Glomerular endothelial cell (primary cell): ENCODE measurements around the gene RCBTB2. TPM values are rescaled to one million over a fixed set of nuclear protein-coding genes. Genes with fewer than 3 reads are reported as not detected.

ENCODE experiments used
- DNase-seq: peaks from one replicate; pipeline ENCODE4 v3.0.0-alpha.2; 2011; ENCODE audit warnings: low read depth, low spot score; ENCODE audit errors: extremely low read depth
- total RNA-seq: library from RNA; depleted of rRNA; stranded (reverse); fragments of >200 nt; gene quantifications from 2 replicates; pipeline ENCODE4 v1.2.3, GENCODE V29; 2015

Gene RCBTB2
- total RNA-seq, 1 donor from 2014 or later: 7.6 TPM

DNA sequence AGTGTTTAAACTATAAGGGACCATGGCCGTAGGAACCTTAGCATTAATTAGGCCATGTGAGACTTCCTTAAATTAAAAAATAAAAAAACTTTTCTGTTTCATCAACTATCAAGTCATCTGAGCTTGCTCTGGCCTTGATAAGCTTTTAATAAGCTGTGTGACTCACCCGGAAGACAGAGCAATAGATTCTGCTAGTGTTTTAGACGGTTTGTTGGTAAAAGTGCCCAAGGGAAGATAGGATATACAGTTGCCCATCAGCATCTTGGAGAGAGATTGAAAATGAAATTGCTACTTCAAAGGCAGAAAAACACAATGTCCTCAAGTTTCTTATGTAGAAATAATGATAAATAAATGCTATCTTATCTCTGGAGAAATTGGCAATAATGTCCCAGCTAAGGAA is 31.2 kb upstream of the RCBTB2 start:
- DNase-seq: no peak

DNA sequence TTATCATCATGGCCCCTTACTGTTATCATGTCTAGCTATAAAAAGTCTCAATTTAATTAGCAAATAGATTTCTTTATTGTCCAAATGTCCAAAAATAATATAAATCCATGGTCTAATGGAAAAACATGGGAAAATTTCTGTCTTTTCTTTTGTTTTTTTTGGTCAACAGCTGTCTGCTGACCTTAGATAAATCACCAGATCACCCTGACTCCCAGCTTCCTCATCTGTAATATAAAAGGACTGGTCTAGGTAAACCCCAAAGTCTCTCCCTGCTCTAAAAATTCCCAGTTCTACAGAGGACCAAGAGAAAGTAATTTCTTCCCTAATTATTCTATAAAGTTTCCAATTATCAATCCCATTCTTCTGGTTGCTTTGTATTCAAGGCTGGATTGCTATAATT is 30.7 kb upstream of the RCBTB2 start:
- no peak for DNase-seq

DNA sequence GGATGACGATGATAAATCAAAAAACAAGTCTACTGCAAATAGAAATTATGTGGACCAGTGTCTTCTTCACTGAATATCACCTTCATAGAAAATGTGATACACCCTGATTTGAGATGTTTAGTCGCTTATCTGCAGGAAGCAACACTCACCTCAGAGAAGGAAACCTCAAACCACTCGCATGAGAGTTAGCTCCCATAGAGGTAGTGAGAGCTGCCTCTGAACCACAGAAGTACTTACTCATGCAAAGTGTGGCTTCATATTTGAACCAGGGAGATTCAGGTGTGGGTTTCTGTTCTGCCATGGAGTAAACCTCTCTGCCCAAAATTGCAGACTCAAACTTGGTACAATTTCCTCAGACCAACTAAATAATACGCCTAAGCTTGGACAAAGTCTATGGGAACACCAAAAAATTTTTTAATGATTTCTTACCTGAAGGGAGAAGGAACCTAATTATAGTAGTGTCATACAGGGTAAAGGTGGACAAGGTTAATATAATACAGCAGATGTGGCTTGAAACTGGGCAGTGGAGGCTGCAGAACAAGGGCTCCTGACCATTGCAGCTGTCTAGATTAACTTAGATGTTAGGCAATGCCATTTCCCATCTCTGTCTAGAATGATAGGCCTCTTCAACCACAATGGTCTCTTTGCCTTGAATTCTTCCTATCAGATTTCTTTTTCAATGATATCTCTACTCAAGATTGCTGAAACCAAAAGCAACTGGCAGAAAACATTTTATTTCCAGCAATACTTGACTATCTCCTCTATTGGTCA is 29.6 kb upstream of the RCBTB2 start:
- DNase-seq: no peak

DNA sequence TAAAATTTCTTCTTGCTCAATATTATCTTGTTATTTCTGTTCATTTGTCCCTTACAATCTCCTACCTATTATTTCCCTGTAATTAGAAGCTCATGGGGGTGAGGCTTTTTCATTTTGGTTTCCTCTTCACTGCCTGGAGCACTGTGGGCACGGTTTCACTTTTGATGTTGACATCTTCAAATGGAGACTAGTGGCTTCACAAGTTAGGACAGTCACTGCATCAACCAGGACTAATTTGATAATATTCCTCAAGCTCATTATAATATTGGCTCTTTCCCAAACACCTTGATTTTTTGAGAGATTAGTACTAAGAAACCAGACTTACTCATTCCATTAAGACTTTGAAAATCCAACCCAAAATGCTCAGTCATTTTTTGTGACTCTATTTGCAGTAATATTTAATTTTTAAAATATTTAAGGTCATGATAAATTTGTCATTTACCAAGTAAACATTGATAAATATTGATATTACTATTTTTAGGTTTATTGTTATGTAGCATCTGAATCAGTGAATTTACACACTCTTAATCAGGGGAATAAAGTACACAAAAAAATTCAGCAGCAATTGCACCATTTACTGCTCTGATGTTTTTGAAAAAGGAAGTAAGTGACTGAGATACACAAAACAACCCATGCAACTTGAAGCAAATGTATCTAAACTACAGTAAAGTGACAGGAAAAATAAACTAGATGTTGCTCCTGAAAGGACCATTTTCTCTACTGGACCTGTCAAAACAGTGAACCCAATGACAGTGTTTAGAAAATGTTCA is 28.8 kb upstream of the RCBTB2 start:
- no peak for DNase-seq

DNA sequence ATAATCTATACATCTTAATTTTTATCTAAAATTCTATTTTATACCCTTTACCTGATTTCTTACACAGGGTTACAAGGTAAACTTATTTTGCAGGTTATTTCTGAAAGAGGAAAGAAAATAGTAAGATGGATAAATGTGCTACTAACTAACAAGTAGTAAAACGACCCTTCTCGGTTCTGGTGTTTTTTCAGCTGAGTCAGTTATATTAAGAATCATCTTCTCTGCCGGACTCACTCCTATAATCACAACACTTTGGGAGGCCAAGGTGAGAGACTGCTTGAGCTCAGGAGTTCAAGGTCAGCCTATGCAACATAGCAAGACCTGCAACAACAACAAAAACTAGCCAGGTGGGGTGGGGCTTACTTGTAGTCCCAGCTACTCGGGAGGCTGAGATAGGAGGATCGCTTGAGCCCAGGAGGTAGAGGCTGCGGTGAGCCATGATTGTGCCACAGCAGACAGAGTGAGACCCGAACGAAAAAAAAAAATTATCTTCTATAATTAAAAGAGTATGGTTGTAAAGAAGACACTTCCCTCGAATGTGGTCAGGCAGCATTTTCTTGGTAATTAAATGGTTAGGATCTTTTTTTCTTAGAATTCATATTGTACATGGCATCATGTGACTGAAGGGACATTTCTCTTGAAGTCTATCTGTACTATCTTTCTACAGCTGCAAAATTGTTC is 27.9 kb upstream of the RCBTB2 start:
- no peak for DNase-seq

DNA sequence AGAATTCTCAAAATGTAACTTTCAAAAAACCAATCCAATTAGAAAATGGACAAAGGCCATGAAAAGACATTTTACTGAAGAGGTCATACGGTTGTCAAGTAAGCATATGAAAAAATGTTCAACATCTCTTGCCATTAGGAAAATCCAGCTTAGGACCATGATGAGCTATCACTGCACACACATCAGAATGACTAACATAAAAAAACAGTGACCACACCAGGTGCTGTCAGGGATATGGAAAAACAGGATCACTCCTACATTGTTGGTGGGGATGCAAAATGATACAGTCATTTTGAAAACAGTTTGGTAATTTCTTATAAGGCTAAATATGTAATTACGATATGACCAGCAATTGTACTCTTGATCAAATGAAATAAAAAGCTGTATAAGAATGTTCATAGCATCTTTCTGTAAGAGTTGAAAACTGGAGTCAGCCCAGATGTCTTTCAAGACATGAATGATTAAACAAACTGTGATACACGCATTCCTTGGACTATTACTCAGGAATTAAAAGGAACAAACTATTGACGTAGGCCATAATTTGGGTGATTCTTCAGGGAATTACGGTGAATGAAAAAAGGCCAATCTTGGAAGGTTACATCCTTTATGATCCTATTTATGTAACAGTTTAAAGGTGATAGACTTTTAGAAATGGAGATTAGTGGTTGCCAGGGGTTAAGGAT is 26.9 kb upstream of the RCBTB2 start:
- no peak for DNase-seq

DNA sequence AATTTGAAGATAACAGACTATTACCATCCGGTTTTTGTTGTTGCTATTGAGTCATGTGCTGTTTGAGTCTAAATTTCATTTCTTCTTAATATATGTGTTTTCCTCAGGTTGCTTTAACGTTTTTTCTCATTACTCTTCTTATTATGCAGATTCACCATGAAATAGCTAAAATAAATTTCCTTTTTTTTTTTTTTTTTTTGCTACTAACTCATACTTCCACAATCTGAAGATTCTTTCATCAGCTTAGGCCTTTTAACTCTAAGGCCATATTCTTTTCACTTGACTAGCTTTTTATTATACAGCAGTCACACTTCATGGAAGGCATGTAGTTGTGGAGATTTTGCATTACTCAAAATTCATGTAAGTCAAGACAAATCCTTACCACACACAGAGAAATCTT is 23.9 kb upstream of the RCBTB2 start:
- no peak for DNase-seq

DNA sequence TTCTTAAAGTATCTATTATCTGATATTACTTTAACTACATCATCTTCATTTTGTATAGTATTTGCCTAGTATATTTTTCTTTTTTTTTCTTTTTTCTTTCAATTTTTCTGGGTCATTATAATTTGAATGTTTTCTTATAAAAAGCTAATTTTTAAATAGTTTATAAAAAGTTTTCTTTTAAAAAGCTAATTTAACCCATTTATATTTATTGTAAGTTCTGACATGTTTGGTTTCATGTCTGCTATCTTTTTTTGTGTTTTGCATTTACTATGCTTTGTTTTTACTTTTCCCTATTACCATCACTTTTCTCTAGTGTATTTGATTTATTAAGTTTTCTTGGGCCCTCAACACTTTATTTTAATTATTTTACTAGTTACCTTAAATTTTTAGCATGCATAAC is 22.6 kb upstream of the RCBTB2 start:
- DNase-seq: no peak

DNA sequence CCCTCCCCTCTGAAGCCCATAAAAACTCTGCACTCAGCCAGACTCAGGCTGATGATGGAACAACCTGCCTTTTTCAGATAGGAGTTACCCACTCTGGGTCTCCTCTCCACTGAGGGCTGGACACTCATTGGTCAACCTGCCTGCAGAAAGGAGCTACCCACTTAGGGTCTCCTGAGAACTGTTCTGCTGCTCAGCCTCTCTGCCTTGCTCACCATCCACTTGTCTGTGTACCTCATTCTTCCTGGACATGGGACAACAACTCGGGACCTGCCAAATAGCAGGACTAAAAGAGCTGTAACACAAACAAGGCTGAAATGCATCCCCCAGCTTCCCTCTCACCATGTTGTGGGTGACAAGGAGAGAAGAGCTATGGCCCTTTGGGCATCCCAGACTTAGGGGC is 18.4 kb upstream of the RCBTB2 start:
- DNase-seq: no peak

DNA sequence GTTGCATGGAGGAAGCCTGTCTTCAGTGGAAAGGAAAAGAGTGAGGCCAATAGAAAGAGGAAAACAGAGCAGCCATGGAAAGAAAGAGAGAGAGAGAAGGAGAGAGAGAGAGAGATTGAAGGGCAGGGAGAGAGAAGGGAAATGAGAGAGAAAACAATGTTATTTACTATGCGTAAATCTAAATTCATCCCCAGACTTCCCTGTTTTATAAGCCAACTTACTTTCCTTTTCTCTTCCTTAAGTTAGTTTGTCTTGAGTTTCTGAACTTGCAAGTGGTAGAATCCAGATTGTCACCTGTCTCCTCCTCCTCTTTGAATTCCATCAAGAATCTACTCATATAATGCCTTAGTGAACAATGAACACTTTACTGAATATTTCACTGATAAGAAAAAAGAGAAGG is 16.8 kb upstream of the RCBTB2 start:
- no peak for DNase-seq

DNA sequence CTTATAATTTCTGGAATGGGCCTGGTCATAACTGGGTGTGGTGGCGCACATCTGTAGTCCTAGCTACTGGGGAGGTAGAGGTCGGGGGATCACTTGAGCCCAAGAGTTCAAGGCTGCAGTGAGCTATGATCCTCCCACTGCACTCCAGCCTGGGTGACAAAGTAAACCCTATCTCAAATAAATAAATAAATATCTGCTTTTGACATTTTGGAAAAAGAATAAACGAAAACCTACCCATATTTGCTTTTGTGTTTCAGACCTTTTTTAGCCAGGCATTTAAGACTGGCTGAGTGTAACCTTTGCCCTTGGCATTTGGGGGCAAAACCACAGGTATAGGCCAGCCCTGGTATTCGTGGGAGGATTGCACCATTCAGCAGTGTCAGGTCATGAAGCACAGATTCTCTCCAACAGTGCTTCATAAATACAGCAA is 14.8 kb upstream of the RCBTB2 start:
- DNase-seq: no peak

DNA sequence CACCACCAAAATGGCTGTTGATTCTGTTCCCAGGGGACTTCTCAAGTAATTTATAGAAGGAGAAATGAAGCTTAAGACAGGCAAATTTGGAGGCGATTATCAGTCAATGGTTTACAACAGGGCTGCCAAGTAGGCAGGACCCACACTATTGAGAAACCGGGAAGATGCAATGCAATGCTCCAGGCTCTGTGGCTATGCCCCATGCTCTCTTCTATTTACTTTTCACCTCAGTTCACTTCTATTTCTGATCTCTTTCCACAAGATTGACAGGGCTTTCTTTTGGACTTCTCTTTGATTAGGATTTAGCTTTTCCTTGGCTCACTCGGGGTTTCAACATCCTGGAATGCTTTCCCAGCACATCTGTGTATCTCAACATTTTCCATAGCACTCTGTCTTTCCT is 12.7 kb upstream of the RCBTB2 start:
- no peak for DNase-seq

DNA sequence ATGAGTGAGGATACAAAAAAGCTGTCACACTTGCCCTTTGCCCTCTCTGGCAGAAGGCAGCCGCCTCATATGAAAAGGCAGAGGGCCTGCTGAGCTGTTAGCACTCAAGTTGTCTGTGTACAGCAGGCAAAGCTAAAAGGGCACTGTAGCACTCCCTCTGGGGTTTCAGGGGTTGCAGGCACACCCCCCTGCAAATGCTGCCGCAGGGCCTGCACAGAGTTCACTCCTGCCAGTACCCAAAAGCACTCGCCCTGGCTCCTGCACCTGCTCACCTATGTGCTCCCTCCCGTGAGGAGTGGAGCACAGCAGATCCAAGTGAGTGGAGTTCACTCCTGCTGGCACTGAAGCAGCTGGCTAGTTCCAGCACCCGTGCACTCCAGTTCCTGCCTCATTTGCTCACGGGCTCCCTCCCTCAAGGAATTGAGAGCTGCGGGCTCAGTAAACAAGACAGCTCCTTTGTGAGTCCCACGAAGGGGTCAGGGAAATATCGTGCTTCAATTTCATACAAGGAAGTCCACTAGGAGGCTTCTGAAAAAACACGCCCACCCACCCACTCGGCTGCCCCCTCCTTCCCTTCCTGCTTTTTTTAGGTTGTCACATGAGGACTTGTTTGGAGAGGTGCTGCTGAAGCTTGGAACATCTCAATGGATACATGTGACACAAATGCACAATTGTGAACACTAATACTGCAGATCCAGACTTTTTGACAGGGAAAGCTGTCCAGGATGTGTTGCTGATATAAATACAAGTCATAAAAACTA is 9.9 kb upstream of the RCBTB2 start:
- no peak for DNase-seq

DNA sequence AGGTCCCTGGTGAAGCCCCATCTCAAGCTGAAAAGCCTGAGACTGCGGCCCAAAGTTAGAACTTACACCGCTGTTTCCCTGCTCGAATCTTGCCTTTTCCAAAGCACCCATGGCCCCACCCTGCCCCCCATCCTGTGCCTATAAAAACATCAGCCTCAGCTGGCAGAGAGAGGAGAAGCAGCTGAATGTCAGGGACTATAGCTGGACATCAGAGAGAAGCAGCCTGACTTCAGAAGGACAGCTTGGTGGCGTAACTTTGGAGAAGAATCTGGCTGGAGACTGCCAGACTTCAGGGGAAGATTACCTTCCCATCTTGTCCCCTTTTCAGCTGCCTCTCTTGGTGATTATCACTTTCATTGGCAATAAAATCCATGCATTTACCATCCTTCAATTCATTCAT is 9.3 kb upstream of the RCBTB2 start:
- DNase-seq: no peak

DNA sequence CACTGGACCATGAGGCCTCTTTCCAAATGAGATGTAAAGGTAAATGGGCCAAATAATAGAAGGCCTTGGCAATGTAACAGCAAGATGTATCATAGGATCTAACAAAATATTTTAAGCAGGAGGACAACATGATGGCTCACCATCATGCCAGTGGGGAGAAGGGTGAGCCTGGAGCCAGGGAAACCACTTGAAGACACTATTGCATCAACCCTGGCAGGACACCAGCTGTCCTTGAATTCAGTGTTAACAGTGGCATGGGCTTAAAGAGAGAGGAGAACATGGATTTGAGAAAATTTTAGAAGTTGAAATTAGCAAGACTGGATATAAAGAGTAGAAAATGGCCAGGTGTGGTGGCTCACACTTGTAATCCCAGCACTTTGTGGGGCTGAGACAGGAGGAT is 6.7 kb upstream of the RCBTB2 start:
- no peak for DNase-seq

DNA sequence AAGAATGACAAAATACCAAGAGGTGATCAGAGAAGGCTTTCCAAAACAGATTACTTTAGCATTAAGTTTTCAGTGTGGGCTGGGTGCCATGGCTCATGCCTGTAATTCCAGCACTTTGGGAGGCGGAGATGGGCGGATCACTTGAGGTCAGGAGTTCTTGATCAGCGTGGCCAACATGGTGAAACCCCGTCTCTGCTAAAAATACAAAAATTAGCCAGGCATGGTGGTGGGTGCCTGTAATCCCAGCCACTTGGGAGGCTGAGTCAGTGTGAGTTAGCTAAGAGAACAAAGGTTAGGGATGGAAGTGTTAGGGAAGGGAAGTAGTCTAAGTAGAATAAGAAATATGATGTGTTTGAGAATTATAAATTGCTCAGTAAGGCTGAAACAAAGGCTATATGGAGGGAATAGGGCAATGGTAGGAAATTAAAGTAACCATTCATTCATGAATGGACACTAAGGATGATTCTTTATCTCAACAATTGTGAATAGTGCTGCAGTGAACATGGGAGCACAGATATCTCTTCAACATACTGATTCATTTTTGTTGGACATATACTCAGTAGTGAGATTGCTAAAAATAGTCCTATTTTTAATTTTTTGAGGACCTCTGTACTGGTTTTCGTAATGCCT is 3.9 kb upstream of the RCBTB2 start:
- no peak for DNase-seq

DNA sequence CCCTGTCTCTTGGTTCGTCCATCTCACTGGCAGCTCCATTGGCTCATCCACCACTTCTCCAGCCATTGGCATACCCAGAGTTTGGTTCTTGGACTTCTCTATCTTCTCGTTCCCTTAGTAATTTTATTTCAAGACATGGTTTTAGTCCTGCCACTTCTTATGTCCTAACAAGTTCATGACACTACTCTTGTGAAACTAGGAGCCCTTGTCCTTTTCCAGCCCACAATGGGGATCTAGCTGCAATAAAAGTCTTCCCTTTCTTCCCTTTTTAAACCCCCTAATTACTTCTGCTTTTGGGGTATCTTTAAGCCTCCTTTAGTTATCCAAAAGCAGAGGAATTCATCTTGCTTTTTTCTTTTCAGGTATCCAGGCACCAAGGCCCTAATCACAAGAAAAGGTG is 2.9 kb upstream of the RCBTB2 start:
- DNase-seq: no peak

DNA sequence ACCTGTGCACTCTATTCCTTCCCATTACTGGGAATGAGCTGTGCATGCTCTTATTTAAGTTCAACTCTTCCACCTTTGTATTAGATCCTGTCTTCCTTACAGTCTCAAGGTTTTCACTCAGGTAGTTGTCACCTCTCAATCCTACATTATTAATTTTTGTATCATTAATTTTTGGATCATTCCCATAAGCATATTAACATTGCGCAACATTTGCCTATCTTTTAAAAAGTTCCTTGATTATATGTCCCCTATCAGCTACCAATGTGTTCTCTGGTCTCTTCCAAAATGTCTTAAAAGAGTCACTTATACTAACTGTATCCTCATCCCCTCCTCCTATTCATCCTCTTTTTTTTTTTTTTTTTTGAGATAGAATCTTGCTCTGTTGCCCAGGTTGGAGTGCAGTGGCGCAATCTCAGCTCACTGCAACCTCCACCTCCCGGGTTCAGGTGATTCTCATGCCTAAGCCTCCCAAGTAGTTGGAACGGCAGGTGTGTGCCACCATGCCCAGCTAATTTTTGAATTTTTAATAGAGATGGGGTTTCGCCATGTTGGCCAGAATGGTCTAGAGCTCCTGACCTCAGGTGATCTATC is 2.1 kb upstream of the RCBTB2 start:
- no peak for DNase-seq

DNA sequence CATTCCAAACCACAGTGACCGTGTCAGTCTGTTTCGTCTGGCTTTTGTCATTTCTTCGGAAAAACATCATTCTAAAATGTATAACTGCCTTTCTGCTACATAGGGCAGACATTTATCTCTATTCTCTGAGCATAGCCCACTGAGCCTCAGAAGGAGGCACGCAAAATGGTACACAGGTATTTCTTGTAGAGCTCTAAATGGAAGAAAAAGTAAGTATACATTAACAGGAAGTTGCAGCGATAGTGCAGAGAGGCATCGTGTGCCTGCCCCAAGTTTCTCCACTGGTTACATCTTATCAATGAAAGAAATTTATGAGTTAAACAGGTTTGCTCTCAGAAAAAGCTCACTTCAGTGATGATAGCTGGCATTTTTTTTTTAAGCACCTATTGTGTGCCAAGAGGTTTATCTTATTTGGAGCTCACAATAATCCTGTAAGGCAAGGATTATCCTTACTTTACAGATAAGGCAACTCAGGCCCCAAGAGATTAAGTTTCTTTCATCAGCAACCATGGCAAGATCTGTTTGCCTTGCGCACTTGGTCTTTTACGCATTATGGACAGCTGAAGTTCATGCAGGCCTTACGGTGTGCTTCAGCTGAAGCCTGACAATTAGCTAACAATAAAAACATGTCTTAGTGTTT is 1.2 kb upstream of the RCBTB2 start:
- no peak for DNase-seq

DNA sequence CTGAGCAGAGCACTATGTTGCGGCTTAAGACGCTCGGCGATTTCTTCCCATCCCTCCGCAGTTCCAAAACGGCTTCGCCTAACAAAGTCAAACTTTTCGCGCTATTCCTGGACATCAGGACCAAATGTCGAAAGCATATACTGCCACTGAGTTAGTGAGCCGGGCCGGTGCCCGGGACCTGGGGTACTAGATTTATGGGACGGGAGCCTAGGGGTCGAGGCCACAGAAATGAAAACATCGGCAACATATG is 699 bp downstream of the RCBTB2 start:
- peak; percentile 39 for DNase-seq
